Measurements from ENCODE around the gene SMARCA2.
A peak's percentile ranks its signal among the peaks of the same experiment; 100 is the strongest.

SMARCA2 gene

DNA sequence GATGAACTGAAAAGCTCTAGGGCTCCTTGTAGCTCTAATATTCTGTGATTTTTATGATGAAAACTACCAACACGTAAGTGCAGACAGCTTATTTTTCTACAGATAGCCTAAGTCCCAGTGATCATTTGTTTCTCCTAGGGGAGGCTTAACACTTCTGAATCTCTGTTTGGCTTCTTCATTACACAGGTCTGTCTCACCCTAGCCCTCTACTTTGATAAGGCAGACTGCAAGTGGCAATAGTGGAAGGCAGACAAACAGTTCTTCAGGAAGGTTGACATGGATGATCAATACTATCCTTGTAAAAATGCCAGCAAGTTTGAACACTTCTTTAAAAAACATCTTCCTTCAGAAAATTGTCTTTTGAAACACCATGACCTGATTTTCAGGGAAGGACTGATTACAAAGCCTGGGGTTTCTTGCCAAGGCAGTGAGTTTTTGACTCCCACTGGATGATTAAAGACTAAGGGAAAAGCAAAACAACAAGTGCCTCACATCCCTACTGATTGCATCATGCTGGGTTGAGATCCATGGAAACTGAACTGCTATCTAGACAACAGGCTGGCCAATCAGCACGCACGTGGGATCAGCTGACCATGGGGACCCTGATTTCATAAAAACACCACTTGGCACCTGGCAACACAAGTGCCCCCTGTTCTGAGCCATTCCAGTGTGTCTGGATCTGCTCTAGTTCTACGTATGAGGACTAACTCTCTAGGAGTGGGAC is 212.2 kb downstream of the SMARCA2 start:
- TF ChIP-seq, protein P1, sequence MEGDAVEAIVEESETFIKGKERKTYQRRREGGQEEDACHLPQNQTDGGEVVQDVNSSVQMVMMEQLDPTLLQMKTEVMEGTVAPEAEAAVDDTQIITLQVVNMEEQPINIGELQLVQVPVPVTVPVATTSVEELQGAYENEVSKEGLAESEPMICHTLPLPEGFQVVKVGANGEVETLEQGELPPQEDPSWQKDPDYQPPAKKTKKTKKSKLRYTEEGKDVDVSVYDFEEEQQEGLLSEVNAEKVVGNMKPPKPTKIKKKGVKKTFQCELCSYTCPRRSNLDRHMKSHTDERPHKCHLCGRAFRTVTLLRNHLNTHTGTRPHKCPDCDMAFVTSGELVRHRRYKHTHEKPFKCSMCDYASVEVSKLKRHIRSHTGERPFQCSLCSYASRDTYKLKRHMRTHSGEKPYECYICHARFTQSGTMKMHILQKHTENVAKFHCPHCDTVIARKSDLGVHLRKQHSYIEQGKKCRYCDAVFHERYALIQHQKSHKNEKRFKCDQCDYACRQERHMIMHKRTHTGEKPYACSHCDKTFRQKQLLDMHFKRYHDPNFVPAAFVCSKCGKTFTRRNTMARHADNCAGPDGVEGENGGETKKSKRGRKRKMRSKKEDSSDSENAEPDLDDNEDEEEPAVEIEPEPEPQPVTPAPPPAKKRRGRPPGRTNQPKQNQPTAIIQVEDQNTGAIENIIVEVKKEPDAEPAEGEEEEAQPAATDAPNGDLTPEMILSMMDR (conservative IDR thresholded peaks at IDR 0.05; ENCODE audit: low read depth, low read length): no peak
- no peak overlapping the region for H3K4me3 ChIP-seq (ENCODE audit: low read depth, low read length)
- DNase-seq (ENCODE audit: low read depth): no peak

- TF ChIP-seq, protein P1 (conservative IDR thresholded peaks at IDR 0.05; ENCODE audit: low read depth, low read length): peak; percentile 57
Measured at GRCh38 chr9:2228132-2228531, 213.0 kb downstream of the SMARCA2 start.

DNA sequence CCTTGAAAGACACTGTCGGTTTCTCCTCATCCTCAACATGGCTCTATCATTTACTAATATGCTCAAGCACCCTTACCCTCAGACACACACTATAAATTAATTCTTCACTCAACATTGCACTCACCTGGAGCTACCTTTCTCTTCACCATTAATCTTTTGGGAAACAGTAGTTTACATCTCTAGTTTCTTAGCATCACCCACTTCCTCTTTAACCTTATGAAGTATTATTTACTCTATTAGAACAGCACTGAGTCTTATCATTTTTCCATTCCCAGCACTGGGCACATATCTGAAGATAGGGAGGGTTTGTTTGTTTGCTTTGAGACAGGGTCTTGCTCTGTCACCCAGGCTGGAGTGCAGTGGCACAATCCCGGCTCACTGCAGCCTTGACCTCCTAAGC is 213.5 kb downstream of the SMARCA2 start:
- no peak for DNase-seq (ENCODE audit: low read depth)
- TF ChIP-seq, protein P1 (conservative IDR thresholded peaks at IDR 0.05; ENCODE audit: low read depth, low read length): no peak
- no peak overlapping the region for H3K4me3 ChIP-seq (ENCODE audit: low read depth, low read length)

More at GRCh38 chr9:2228132-2228531, 213.0 kb downstream of the SMARCA2 start:
- DNase-seq (ENCODE audit: low read depth): no peak
- H3K4me3 ChIP-seq (ENCODE audit: low read depth, low read length): no peak overlapping the region

GRCh38 chr9:2229109-2229721 is 214.1 kb downstream of the SMARCA2 start:
- DNase-seq (ENCODE audit: low read depth): no peak
- H3K4me3 ChIP-seq (ENCODE audit: low read depth, low read length): no peak overlapping the region
- TF ChIP-seq, protein P1 (conservative IDR thresholded peaks at IDR 0.05; ENCODE audit: low read depth, low read length): no peak

DNA sequence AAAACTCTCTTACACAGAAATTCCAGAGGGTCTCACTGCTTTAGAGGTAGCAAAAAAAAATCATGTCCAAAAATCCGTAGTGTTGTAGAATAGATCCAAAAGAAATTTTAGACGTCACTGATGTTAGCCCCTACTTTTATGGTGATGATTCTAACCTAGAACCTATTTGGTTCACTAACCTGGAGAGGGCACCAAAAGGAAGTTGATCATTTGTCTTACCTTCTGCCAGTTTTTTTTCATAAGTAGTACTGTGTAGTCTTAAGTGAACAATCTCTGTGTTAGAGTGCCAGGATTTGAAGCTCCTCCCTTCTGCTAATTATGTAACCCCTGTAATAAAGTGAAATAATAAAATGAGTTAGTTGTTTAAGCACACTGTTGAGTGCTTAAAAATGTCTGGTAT is 215.2 kb downstream of the SMARCA2 start:
- H3K4me3 ChIP-seq (ENCODE audit: low read depth, low read length): no peak overlapping the region
- TF ChIP-seq, protein P1 (conservative IDR thresholded peaks at IDR 0.05; ENCODE audit: low read depth, low read length): no peak
- DNase-seq (ENCODE audit: low read depth): no peak

DNA sequence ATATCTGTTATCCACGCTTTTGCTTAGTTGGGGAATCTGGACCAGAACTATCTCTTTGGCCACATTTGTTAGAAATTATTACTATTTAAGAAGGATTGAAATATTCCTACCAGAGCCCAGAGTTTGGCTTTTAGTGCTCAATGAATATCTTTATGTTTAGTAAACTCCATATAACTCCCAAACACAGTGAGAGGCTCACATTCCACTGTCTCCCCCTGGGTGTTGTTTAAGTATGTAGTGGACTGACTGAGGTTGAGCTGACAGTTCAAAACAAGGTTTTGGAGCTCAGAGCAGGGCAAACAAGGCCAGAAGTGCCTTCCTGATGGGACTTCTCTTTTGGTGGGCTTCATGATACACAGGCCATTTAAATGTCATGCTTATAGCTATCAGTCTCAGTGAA is 216.0 kb downstream of the SMARCA2 start:
- TF ChIP-seq, protein P1 (conservative IDR thresholded peaks at IDR 0.05; ENCODE audit: low read depth, low read length): no peak

GRCh38 chr9:2231829-2232228 is 216.7 kb downstream of the SMARCA2 start:
- no peak overlapping the region for H3K4me3 ChIP-seq (ENCODE audit: low read depth, low read length)
- DNase-seq (ENCODE audit: low read depth): no peak
- TF ChIP-seq, protein P1 (conservative IDR thresholded peaks at IDR 0.05; ENCODE audit: low read depth, low read length): no peak

More for the DNA sequence above, 216.0 kb downstream of the SMARCA2 start:
- H3K4me3 ChIP-seq (ENCODE audit: low read depth, low read length): no peak overlapping the region
- no peak for DNase-seq (ENCODE audit: low read depth)
